IMR-90 (cell line): ENCODE results near the gene XKRX. TPM values are rescaled to one million over a fixed set of nuclear protein-coding genes. Genes with fewer than 3 reads are reported as not detected.

ENCODE experiments used
- ATAC-seq: fragments of 200-7000 bp; cut with Tn5 transposase; 2 replicates; pipeline ENCODE4 v1.9.1; 2020; ENCODE audit warnings: low read depth, mild to moderate bottlenecking, moderate library complexity
- BruUV-seq: library from RNA; stranded (reverse); fragments of 400-500 nt; replicated peaks from 2 replicates; lab custom pipeline; 2021; lab: Mats Ljungman, UMichigan
- CTCF ChIA-PET: fragments of 300-600 bp; formaldehyde crosslinking; extraction: SDS; loops from one replicate; lab custom pipeline; 2021; ENCODE audit warnings: antibody characterized with exemption; lab: Yijun Ruan, JAX
- POLR2A ChIA-PET: fragments of 300-600 bp; sonication (Branson Sonifier 250); formaldehyde crosslinking; loops from one replicate; lab custom pipeline; 2022; ENCODE audit warnings: antibody characterized with exemption; ENCODE audit not compliant: unreplicated experiment; lab: Charles Lee
- DNase-seq: peaks from one replicate; pipeline ENCODE4 v3.0.0; 2013
- H2AFZ ChIP-seq: replicated peaks from 2 replicates; pipeline ENCODE3; 2013; ENCODE audit warnings: low read length, mild to moderate bottlenecking; ENCODE audit not compliant: poor library complexity
- H2AK5ac ChIP-seq: 2 replicates; pipeline ENCODE4 v1.6.1; 2013; ENCODE audit warnings: low read depth, low read length, inconsistent platforms
- H2AK9ac ChIP-seq: replicated peaks from 2 replicates; pipeline ENCODE3; 2013; ENCODE audit warnings: mild to moderate bottlenecking, low read depth, low read length, moderate library complexity; ENCODE audit not compliant: poor library complexity
- H2BK120ac ChIP-seq: 2 replicates; pipeline ENCODE4 v1.6.1; 2013; ENCODE audit warnings: low read depth, low read length, inconsistent platforms
- H2BK15ac ChIP-seq: 3 replicates; pipeline ENCODE4 v1.6.1; 2013; ENCODE audit warnings: low read depth, low read length, inconsistent platforms
- H2BK20ac ChIP-seq: 2 replicates; pipeline ENCODE4 v1.6.1; 2013; ENCODE audit warnings: low read depth, mild to moderate bottlenecking, inconsistent platforms, low read length, moderate library complexity
- H2BK5ac ChIP-seq: 2 replicates; pipeline ENCODE4 v1.6.1; 2013; ENCODE audit warnings: mild to moderate bottlenecking, low read depth, low read length, inconsistent platforms; ENCODE audit not compliant: poor library complexity, severe bottlenecking
- H3K14ac ChIP-seq: replicated peaks from 2 replicates; pipeline ENCODE4 v1.6.1; 2013; ENCODE audit warnings: low read depth, low read length, inconsistent platforms
- H3K18ac ChIP-seq: 2 replicates; pipeline ENCODE4 v1.6.1; 2013; ENCODE audit warnings: low read depth, low read length, control low read depth
- H3K23ac ChIP-seq: 2 replicates; pipeline ENCODE4 v1.6.1; 2013; ENCODE audit warnings: low read depth, low read length, inconsistent platforms
- H3K27ac ChIP-seq: 2 replicates; pipeline ENCODE4 v1.5.1; 2013; ENCODE audit warnings: mild to moderate bottlenecking, control low read depth, low read length; ENCODE audit not compliant: insufficient read depth
- H3K27me3 ChIP-seq: 2 replicates; pipeline ENCODE4 v1.6.1; 2013; ENCODE audit warnings: low read length; ENCODE audit not compliant: control insufficient read depth, insufficient read depth
- H3K36me3 ChIP-seq: 2 replicates; pipeline ENCODE4 v1.6.1; 2013; ENCODE audit warnings: low read length, mixed read lengths; ENCODE audit not compliant: control insufficient read depth, insufficient read depth
- H3K4ac ChIP-seq: 2 replicates; pipeline ENCODE4 v1.6.1; 2013; ENCODE audit warnings: low read depth, low read length, inconsistent platforms
- H3K4me1 ChIP-seq: 2 replicates; pipeline ENCODE4 v1.6.1; 2013; ENCODE audit warnings: low read length, mixed read lengths; ENCODE audit not compliant: control insufficient read depth, insufficient read depth
- H3K4me2 ChIP-seq: 2 replicates; pipeline ENCODE4 v1.6.1; 2013; ENCODE audit warnings: low read depth, mild to moderate bottlenecking, control low read depth, low read length, moderate library complexity
- H3K4me3 ChIP-seq: 2 replicates; pipeline ENCODE4 v1.5.1; 2013; ENCODE audit warnings: low read depth, mild to moderate bottlenecking, control low read depth, low read length, moderate library complexity; ENCODE audit not compliant: insufficient read depth
- H3K56ac ChIP-seq: 2 replicates; pipeline ENCODE4 v1.6.1; 2013; ENCODE audit warnings: low read length, inconsistent platforms; ENCODE audit not compliant: insufficient read depth; ENCODE audit errors: extremely low read depth
- H3K79me1 ChIP-seq, 2 experiments: 2 replicates each; pipeline ENCODE4 v1.6.1; 2013; ENCODE audit warnings: low read length in 2 of 2, inconsistent platforms in 1 of 2, low read depth in 1 of 2
- H3K9ac ChIP-seq: 2 replicates; pipeline ENCODE4 v1.6.1; 2013; ENCODE audit warnings: low read depth, low read length, control low read depth
- H3K9me1 ChIP-seq: 2 replicates; pipeline ENCODE4 v1.6.1; 2013; ENCODE audit warnings: low read length, inconsistent platforms; ENCODE audit not compliant: insufficient read depth
- H3K9me3 ChIP-seq: 2 replicates; pipeline ENCODE4 v1.6.1; 2013; ENCODE audit warnings: low read length; ENCODE audit not compliant: control insufficient read depth, insufficient read depth
- H4K20me1 ChIP-seq: 2 replicates; pipeline ENCODE4 v1.6.1; 2013; ENCODE audit warnings: low read length, inconsistent platforms; ENCODE audit not compliant: insufficient read depth
- H4K5ac ChIP-seq: 2 replicates; pipeline ENCODE4 v1.6.1; 2013; ENCODE audit warnings: mild to moderate bottlenecking, low read depth, low read length, control low read depth
- H4K8ac ChIP-seq, 2 experiments: 2 replicates each; pipeline ENCODE4 v1.6.1; 2013; ENCODE audit warnings: low read depth in 2 of 2, low read length in 2 of 2, control low read depth in 1 of 2, inconsistent platforms in 1 of 2
- H4K91ac ChIP-seq: 2 replicates; pipeline ENCODE4 v1.6.1; 2013; ENCODE audit warnings: low read depth, low read length, inconsistent platforms; ENCODE audit not compliant: insufficient read depth
- CEBPB ChIP-seq: IDR thresholded peaks from 2 replicates; pipeline ENCODE4 v1.6.1; 2012; ENCODE audit warnings: low read depth, low read length, improper control_type of control experiment
- CHD1 ChIP-seq: IDR thresholded peaks from 2 replicates; pipeline ENCODE4 v1.6.1; 2012; ENCODE audit warnings: low read depth, low read length, improper control_type of control experiment
- FOS ChIP-seq: fragments of 150-350 bp; IDR thresholded peaks from 2 replicates; pipeline ENCODE4 v1.6.1; 2016; ENCODE audit warnings: low read depth, low read length
- NFE2L2 ChIP-seq: fragments of 150-350 bp; IDR thresholded peaks from 2 replicates; pipeline ENCODE4 v1.6.1; 2016; ENCODE audit warnings: low read depth, mild to moderate bottlenecking, low read length
- RAD21 ChIP-seq: IDR thresholded peaks from 2 replicates; pipeline ENCODE4 v1.6.1; 2012; ENCODE audit warnings: low read length, improper control_type of control experiment
- RCOR1 ChIP-seq: IDR thresholded peaks from 2 replicates; pipeline ENCODE4 v1.6.1; 2012; ENCODE audit warnings: mild to moderate bottlenecking, low read length, improper control_type of control experiment; ENCODE audit not compliant: insufficient replicate concordance
- WGBS, 2 experiments: methylation state at CpG; one replicate each; pipeline versions ENCODE4 v1.1.5 to v1.1.7; 2013; ENCODE audit warnings: missing lambda C conversion rate in 2 of 2; ENCODE audit not compliant: insufficient read length in 1 of 2; ENCODE audit errors: extremely low coverage in 2 of 2; 5-methylcytosine and 5-hydroxymethylcytosine counted together
- dilution Hi-C: fragments of 300-500 bp; cut with HindIII; formaldehyde crosslinking; loops from one replicate; pipeline ENCODE4 v1.14.3; 2018; ENCODE audit warnings: low sequenced_read_pairs; ENCODE audit not compliant: unreplicated experiment
- in situ Hi-C: fragments of 300-500 bp; cut with MboI; formaldehyde crosslinking; loops from 3 replicates; pipeline ENCODE4 v1.14.3; 2019; ENCODE audit warnings: low sequenced_read_pairs, inconsistent platforms, mixed read lengths
- intact Hi-C: fragments of 100-400 bp; cut with micrococcal nuclease; formaldehyde crosslinking; loops from 2 replicates; pipeline ENCODE4 v1.10.0; 2022
- polyA plus RNA-seq, 3 experiments: library from polyadenylated mRNA; depleted of rRNA; stranded (reverse); fragments of >200 nt; gene quantifications; 2 replicates each; pipeline ENCODE4 v1.2.3, GENCODE V29; 2012; ENCODE audit warnings: low replicate concordance in 1 of 3
- total RNA-seq: library from RNA; depleted of rRNA; stranded (reverse); fragments of >200 nt; gene quantifications from 2 replicates; pipeline ENCODE4 v1.2.3, GENCODE V29; 2012
- TF ChIP-seq, protein P1 (sequence below): fragments of 150-350 bp; IDR thresholded peaks from 2 replicates; pipeline ENCODE4 v1.6.1; 2017; ENCODE audit warnings: mild to moderate bottlenecking, antibody characterized with exemption, low read length, low read depth
- TF ChIP-seq, protein P2 (sequence below): conservative IDR thresholded peaks from 2 replicates; pipeline ENCODE4 v1.5.1; 2012; ENCODE audit warnings: mild to moderate bottlenecking, low read depth, low read length, improper control_type of control experiment
- TF ChIP-seq, protein P3 (sequence below): fragments of 150-350 bp; IDR thresholded peaks from 2 replicates; pipeline ENCODE4 v1.6.1; 2016; ENCODE audit warnings: low read depth, mild to moderate bottlenecking, low read length, moderate library complexity, borderline replicate concordance

Gene XKRX
- total and polyA plus RNA-seq, 2 of the 4 experiments (the other 2 are of a cell fraction) = 0.39 to 0.90 TPM

DNA sequence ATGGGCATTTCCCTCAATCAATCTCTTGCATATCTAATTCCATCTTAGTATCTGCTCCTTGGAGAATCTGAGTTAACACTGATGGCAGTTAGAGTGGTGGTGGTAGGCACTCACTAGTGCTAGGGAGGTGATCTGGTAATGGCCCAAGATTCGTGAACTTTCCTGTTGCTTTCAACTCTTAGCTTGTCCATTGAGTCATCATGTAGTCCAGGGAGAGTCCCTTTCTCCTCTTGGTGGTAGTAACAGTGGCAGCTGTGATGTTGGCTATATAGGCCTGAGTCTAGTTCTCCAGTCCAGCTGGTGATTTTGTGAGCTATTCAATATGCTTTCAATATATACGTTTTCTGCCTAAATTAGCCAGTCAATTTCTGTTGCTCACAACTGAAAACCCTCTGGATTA, 7.0 kb upstream of the XKRX start:
- in situ Hi-C loops = no loop called here

More for the DNA sequence above, 7.0 kb upstream of the XKRX start:
- Histone ChIP-seq H3K27me3 (peaks cover 5% of the 10 kb centered on the region), H3K79me1 (no peaks in the 10 kb centered on the region), H3K9me3 (peaks cover 6% of the 10 kb centered on the region), H3K9me1 (no peaks in the 10 kb centered on the region), H2AK5ac (no peak overlapping the region), H4K91ac (no peak overlapping the region), H3K18ac (no peak overlapping the region), H2BK15ac (no peak overlapping the region), H2AFZ (no peak overlapping the region), H3K27ac (no peak overlapping the region), H4K20me1 (no peaks in the 10 kb centered on the region), H3K56ac (no peak overlapping the region), H2AK9ac (no peak overlapping the region), H2BK120ac (no peak overlapping the region), H3K4me3 (no peak overlapping the region), H3K9ac (no peak overlapping the region), H4K8ac (no peak overlapping the region), H3K14ac (no peak overlapping the region), H2BK20ac (no peak overlapping the region), H2BK5ac (no peak overlapping the region), H3K23ac (no peak overlapping the region), H3K4me2 (no peak overlapping the region), H3K4ac (no peak overlapping the region), H4K5ac (no peak overlapping the region), H3K4me1 (no peaks in the 10 kb centered on the region), H3K36me3 (no peaks in the 10 kb centered on the region)
- no CpG with 5 or more reads among the region's 2 CpGs for WGBS, 2 experiments
- no peak for DNase-seq
- no peak for ATAC-seq
- dilution Hi-C loops (no loop called here), intact Hi-C loops (no loop called here)
- no TSS peak for BruUV-seq
- TF ChIP-seq, protein P1, sequence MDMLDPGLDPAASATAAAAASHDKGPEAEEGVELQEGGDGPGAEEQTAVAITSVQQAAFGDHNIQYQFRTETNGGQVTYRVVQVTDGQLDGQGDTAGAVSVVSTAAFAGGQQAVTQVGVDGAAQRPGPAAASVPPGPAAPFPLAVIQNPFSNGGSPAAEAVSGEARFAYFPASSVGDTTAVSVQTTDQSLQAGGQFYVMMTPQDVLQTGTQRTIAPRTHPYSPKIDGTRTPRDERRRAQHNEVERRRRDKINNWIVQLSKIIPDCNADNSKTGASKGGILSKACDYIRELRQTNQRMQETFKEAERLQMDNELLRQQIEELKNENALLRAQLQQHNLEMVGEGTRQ = no peak
- TF ChIP-seq NFE2L2 (no peak), RAD21 (no peak), CEBPB (no peak), FOS (no peak), RCOR1 (no peak), CHD1 (no peak)
- TF ChIP-seq, protein P2, sequence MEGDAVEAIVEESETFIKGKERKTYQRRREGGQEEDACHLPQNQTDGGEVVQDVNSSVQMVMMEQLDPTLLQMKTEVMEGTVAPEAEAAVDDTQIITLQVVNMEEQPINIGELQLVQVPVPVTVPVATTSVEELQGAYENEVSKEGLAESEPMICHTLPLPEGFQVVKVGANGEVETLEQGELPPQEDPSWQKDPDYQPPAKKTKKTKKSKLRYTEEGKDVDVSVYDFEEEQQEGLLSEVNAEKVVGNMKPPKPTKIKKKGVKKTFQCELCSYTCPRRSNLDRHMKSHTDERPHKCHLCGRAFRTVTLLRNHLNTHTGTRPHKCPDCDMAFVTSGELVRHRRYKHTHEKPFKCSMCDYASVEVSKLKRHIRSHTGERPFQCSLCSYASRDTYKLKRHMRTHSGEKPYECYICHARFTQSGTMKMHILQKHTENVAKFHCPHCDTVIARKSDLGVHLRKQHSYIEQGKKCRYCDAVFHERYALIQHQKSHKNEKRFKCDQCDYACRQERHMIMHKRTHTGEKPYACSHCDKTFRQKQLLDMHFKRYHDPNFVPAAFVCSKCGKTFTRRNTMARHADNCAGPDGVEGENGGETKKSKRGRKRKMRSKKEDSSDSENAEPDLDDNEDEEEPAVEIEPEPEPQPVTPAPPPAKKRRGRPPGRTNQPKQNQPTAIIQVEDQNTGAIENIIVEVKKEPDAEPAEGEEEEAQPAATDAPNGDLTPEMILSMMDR = no peak
- TF ChIP-seq, protein P3, sequence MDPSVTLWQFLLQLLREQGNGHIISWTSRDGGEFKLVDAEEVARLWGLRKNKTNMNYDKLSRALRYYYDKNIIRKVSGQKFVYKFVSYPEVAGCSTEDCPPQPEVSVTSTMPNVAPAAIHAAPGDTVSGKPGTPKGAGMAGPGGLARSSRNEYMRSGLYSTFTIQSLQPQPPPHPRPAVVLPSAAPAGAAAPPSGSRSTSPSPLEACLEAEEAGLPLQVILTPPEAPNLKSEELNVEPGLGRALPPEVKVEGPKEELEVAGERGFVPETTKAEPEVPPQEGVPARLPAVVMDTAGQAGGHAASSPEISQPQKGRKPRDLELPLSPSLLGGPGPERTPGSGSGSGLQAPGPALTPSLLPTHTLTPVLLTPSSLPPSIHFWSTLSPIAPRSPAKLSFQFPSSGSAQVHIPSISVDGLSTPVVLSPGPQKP = no peak
- CTCF ChIA-PET = no interaction called here
- POLR2A ChIA-PET = no interaction called here
